Left ventricle myocardium inferior (tissue), 1 donor: Measurements from ENCODE around the gene ATP2A3. TPM values are rescaled to one million over a fixed set of nuclear protein-coding genes. Genes with fewer than 3 reads are reported as not detected.

Experiments used
- DNase-seq: peaks from one replicate; pipeline ENCODE4 v3.0.0-alpha.2; 2020
- H3K27ac ChIP-seq: fragments of 200-600 bp; replicated peaks from 2 replicates; pipeline ENCODE4 v1.8.0; 2021
- H3K27me3 ChIP-seq: fragments of 200-600 bp; 2 replicates; pipeline ENCODE4 v1.8.0; 2021; ENCODE audit warnings: low read depth
- H3K36me3 ChIP-seq: fragments of 200-600 bp; 2 replicates; pipeline ENCODE4 v1.8.0; 2021
- H3K4me1 ChIP-seq: fragments of 200-600 bp; 2 replicates; pipeline ENCODE4 v1.8.0; 2021
- H3K4me3 ChIP-seq: fragments of 200-600 bp; 2 replicates; pipeline ENCODE4 v1.8.0; 2021; ENCODE audit warnings: mild to moderate bottlenecking, moderate library complexity
- H3K9me3 ChIP-seq: fragments of 200-600 bp; replicated peaks from 2 replicates; pipeline ENCODE4 v1.8.0; 2021
- CTCF ChIP-seq: fragments of 200-600 bp; IDR thresholded peaks from 2 replicates; pipeline ENCODE4 v1.8.0; 2021; ENCODE audit warnings: antibody characterized with exemption, mild to moderate bottlenecking, borderline replicate concordance
- intact Hi-C: fragments of 100-400 bp; cut with micrococcal nuclease; formaldehyde crosslinking; loops from one replicate; pipeline ENCODE4 v1.11.0; 2022
- total RNA-seq: library from RNA; stranded (reverse); fragmentation: NEBNext Ultra II Directional; extraction: Animal tissue kit (Norgen Biotek cat#: 25700); gene quantifications from one replicate; pipeline ENCODE4 v1.2.1, GENCODE V29; 2021
- donor health status: DM: no; HTN: yes; CAD: no; lungs with severe emphysema.

The ATP2A3 gene
- total RNA-seq, 1 donor from 2014 or later = 8.6 TPM

DNA sequence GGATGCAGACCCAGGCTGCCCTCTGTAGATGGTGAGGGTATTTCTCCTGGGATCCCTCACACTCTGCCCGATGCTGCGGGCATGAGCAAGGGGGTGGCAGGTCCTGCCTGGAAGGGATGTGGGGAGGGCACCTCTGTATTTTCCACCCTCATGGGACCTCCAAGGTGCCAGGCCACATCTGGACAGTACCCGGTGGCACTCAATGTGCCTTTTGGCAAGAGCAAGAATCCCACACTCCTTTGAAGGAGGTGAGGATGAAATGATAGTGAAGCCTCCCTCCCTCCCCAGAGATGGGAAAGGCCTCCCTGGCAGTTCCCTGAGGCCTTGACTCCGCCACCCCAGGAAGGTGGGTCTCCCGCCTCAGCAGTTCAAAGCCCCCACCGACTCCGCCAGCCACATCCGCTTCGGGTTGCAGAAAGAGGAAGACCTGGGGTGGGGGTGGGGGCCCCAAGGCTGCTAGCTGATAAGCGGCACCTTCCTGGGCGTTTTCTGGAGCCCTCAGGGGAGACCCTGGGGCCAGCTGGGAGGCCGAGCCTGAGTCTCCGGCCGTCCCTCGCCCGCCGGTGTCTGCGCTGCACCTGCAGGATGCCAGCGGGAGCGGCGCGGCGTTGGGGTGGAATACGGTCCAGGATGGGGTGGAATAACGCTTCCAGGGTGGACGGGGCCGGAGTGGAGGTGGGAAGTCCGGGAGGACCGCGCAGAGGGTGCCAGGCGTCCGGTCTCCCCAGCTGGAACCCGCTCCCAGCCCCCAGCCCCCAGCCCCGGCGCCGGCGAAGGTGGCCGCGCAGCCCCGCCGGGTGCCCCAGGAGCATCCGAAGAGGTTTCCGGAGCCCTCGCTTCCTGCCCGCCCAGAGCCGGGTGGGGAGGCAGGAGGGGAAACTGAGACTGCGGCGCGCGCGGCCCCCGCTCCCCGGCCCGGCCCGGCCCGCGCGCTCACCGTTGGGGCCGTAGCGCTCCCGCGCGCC is 718 bp downstream of the ATP2A3 start:
- TF ChIP-seq CTCF = no peak
- Histone ChIP-seq H3K9me3 (no peaks in the 10 kb centered on the region), H3K36me3 (no peaks in the 10 kb centered on the region), H3K4me3 (peak overlapping the region; percentile 67), H3K27ac (peak overlapping the region; percentile 77), H3K4me1 (peaks cover 51% of the 10 kb centered on the region), H3K27me3 (peaks cover 55% of the 10 kb centered on the region)
- DNase-seq = no peak
- intact Hi-C loops = no loop called here

GRCh38 chr17:3962965-3963236 is 1.3 kb downstream of the ATP2A3 start:
- Histone ChIP-seq H3K27ac (no peak overlapping the region), H3K4me3 (peak overlapping the region; percentile 67), H3K36me3 (no peaks in the 10 kb centered on the region), H3K4me1 (peaks cover 51% of the 10 kb centered on the region), H3K9me3 (no peaks in the 10 kb centered on the region), H3K27me3 (peaks cover 55% of the 10 kb centered on the region)
- no peak for DNase-seq
- intact Hi-C loops = no loop called here
- no peak for TF ChIP-seq CTCF

DNA sequence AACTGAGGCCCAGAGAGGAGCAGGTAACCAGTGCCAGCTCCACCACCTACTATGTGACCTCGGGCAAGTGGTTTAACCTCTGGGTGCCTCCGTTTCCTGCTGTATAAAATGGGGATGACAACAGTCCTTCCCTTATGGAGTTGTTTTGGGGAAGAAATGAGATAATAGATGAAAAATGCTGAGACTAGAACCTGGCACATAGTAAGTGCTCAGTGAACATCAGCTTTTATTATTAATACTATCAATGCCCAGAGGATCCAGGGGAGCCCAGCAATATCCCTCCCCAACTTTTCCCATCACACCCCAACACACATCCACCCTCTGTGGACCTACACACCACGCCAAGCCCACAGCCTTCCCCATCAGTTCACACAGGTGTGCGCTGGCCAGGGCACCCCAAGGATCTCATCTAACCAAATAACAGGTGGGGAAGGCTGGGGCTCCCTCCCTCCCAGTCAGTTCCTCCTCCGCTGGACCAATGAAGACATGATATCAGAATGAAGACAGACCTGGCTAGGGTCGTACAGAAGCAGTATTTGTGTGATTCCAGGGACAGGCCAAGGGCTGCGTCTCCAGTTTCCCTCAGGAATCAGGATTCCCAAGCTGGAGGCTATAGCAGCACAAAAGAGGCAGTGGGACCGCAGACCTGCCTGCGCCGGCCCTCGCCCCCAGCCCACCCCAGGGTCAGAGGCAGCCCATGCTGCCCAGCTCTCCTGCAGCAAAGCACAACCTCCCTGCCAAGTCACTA is 1.8 kb downstream of the ATP2A3 start:
- Histone ChIP-seq H3K4me3 (peak overlapping the region; percentile 67), H3K9me3 (no peaks in the 10 kb centered on the region), H3K4me1 (peaks cover 51% of the 10 kb centered on the region), H3K36me3 (no peaks in the 10 kb centered on the region), H3K27ac (no peak overlapping the region), H3K27me3 (peaks cover 55% of the 10 kb centered on the region)
- TF ChIP-seq CTCF = no peak
- intact Hi-C loops = no loop called here
- no peak for DNase-seq

DNA sequence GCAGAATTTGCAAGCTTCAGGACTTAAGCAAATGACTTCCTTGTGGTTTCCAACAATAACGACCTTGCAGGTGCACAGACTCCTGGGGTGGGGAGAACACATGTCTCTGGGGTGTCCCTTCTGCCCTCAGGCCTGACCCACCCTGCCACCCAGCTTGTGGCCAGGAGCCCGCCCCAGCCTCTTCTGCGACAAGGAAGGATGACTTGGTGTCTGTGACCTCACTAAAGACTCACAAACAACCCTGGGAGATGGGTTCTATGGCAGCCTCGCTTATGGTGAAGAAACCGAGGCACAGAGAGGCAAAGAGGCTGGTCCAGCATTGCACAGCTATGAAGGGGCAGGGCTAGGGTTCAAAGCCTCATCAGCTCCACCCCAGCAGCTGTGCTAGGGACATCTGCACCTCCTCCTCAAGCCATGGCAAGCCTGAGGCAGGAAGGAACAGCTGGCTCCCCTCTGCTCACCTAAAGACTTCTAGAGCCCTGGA is 2.6 kb downstream of the ATP2A3 start:
- H3K27me3 ChIP-seq = peaks cover 50% of the 10 kb centered on the region
- peaks cover 51% of the 10 kb centered on the region for H3K4me1 ChIP-seq
- TF ChIP-seq CTCF = no peak
- H3K9me3 ChIP-seq = no peaks in the 10 kb centered on the region
- intact Hi-C loops = no loop called here
- no peaks in the 10 kb centered on the region for H3K36me3 ChIP-seq
- H3K4me3 ChIP-seq = no peak overlapping the region
- no peak for DNase-seq
- H3K27ac ChIP-seq = no peak overlapping the region

DNA sequence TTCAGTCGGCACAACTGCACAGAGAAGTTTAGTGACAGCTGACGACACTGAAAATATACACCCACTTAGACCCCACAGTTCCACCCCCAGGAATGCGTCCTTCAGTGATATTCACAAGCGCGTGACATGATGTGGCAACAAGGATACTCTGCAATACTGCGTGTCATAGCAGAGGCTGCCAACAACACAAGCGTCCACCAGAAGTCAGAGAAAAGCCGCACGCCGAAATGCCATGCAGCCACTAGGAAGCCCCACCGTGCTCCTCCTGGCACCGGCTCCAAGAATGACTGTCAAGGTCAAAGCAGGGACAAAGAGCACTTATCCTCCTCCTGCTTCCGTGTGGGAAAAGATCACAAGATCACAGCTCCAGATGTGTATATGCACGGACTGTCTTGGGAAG is 3.5 kb downstream of the ATP2A3 start:
- intact Hi-C loops = no loop called here
- Histone ChIP-seq H3K27ac (peak overlapping the region; percentile 40), H3K9me3 (no peaks in the 10 kb centered on the region), H3K36me3 (no peaks in the 10 kb centered on the region), H3K27me3 (peaks cover 48% of the 10 kb centered on the region), H3K4me1 (peaks cover 54% of the 10 kb centered on the region), H3K4me3 (peak overlapping the region; percentile 27)
- no peak for TF ChIP-seq CTCF
- no peak for DNase-seq
